ENCODE data around the gene CNBP. TPM values are rescaled to one million over a fixed set of nuclear protein-coding genes. Genes with fewer than 3 reads are reported as not detected.

CNBP gene
- total RNA-seq, 4 donors from 2014 or later, result 169 to 329 (median 258) TPM

DNA sequence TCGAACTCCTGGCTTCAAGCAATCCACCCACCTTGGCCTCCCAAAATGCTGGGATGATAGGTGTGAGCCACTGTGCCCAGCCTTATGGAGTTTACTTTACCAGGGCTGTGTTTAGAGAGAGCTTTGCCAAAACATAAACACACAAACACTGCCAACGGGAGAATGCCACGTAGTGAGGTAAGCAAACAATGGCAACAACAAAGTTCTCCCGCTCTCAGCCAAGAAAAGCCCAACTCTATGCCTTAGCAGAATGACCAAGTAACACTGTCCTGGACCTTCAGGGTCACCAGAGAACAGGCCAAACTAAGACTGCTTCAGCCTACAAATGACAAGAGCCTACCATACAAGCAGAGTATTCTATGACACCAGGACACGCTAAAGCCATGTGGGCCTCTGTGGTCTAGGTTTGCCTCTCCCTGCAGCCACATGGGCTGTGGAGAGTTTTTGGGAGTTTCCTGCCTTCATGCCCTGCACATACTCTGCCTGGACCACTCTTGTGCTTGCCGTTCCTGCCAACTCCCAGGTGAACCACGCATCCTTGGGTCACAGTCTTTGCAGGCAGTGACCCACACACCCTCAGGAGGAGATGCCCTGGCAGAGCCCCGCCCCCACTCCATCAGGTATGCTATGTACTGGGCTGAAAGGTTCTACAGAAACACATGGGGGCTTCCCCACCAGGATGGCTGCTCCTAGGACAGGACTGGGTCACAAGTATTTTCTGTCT, 21.6 kb upstream of the CNBP start:
- Histone ChIP-seq H3K9me3 (no peaks in the 10 kb centered on the region), H3K27me3 (no peaks in the 10 kb centered on the region), H3K4me3 (no peak overlapping the region), H3K27ac (no peak overlapping the region), H3K36me3 (no peaks in the 10 kb centered on the region), H3K4me1 (peaks cover 0 to 10% (median 2%) of the 10 kb centered on the region in 4 donors)
- intact Hi-C loops (cut with DNase I; ENCODE audit: low total_unique reads) (no loop called here), in situ Hi-C loops (cut with MboI; ENCODE audit: low pct_ligation_motif_present in 1 of 4, low pct_unique_long_range_greater_than_20kb in 1 of 4, low sequenced_read_pairs in 3 of 4) (no loop called here)
- no peak for DNase-seq
- TF ChIP-seq EP300 (IDR thresholded peaks at IDR 0.05; ENCODE audit: low read depth) (no peak), POLR2A (IDR thresholded peaks at IDR 0.05) (no peak), POLR2AphosphoS5 (IDR thresholded peaks at IDR 0.05) (no peak)
- TF ChIP-seq, protein P1, sequence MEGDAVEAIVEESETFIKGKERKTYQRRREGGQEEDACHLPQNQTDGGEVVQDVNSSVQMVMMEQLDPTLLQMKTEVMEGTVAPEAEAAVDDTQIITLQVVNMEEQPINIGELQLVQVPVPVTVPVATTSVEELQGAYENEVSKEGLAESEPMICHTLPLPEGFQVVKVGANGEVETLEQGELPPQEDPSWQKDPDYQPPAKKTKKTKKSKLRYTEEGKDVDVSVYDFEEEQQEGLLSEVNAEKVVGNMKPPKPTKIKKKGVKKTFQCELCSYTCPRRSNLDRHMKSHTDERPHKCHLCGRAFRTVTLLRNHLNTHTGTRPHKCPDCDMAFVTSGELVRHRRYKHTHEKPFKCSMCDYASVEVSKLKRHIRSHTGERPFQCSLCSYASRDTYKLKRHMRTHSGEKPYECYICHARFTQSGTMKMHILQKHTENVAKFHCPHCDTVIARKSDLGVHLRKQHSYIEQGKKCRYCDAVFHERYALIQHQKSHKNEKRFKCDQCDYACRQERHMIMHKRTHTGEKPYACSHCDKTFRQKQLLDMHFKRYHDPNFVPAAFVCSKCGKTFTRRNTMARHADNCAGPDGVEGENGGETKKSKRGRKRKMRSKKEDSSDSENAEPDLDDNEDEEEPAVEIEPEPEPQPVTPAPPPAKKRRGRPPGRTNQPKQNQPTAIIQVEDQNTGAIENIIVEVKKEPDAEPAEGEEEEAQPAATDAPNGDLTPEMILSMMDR (IDR thresholded peaks at IDR 0.05), result no peak
- WGBS, 2 donors (ENCODE audit: low coverage in 1 of 2), result 83 to 89% methylated on average over 4 to 8 of the region's 8 CpGs

DNA sequence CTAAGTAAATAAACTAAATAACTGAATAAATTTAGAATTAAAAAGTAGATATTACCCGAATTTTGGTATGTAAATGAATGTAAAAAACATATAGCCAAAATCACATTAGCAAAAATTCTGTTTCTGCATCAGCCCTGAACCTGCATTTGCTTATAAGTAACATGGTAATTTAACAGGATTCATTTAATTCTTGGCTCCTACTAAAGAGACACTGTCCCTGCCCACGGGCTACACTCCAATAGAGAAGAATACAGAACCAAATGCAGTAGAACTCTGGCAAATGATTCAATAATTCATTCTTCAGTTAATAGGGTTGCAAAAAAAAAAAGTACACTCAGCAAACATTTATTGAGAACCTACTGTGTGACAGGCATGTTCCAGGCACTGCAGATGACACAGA, 20.8 kb upstream of the CNBP start:
- Histone ChIP-seq H3K36me3 (no peaks in the 10 kb centered on the region), H3K27ac (no peak overlapping the region), H3K4me3 (no peak overlapping the region), H3K27me3 (no peaks in the 10 kb centered on the region), H3K9me3 (no peaks in the 10 kb centered on the region), H3K4me1 (peaks cover 0 to 10% (median 2%) of the 10 kb centered on the region in 4 donors)
- 86% methylated on average over 2 of the region's 2 CpGs for WGBS, 2 donors (ENCODE audit: low coverage in 1 of 2)
- in situ Hi-C loops (cut with MboI; ENCODE audit: low pct_ligation_motif_present in 1 of 4, low pct_unique_long_range_greater_than_20kb in 1 of 4, low sequenced_read_pairs in 3 of 4), result no loop called here
- intact Hi-C loops (cut with DNase I; ENCODE audit: low total_unique reads), result no loop called here
- TF ChIP-seq POLR2AphosphoS5 (IDR thresholded peaks at IDR 0.05) (no peak), EP300 (IDR thresholded peaks at IDR 0.05; ENCODE audit: low read depth) (no peak), POLR2A (IDR thresholded peaks at IDR 0.05) (no peak)
- TF ChIP-seq, protein P1 (IDR thresholded peaks at IDR 0.05), result no peak
- no peak for DNase-seq

DNA sequence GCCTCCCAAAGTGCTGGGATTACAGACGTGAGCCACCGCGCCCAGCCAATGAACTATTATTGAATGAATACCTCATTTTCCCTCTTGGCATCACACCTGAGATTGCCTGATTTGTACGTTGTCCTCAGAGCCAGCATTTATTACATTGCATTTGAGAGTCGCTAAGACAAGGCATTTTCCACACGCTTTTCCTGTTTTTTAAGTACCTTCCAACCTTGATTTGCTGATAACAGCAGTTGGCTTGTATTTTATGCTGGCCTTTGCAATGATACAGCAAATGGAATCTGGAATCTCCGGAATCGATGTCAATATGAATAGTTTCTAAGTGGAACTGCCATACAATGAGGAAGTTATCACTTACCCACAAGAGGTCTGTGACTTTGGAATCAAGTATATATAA, 15.7 kb upstream of the CNBP start:
- Histone ChIP-seq H3K9me3 (no peaks in the 10 kb centered on the region), H3K4me3 (no peak overlapping the region), H3K27ac (no peak overlapping the region), H3K27me3 (no peaks in the 10 kb centered on the region), H3K4me1 (peaks cover 0 to 27% (median 4%) of the 10 kb centered on the region in 4 donors), H3K36me3 (no peaks in the 10 kb centered on the region)
- DNase-seq, result no peak
- in situ Hi-C loops (cut with MboI; ENCODE audit: low pct_ligation_motif_present in 1 of 4, low pct_unique_long_range_greater_than_20kb in 1 of 4, low sequenced_read_pairs in 3 of 4), result no loop called here
- 85 to 86% methylated on average over 8 of the region's 8 CpGs for WGBS, 2 donors (ENCODE audit: low coverage in 1 of 2)
- intact Hi-C loops (cut with DNase I; ENCODE audit: low total_unique reads), result no loop called here
- TF ChIP-seq POLR2AphosphoS5 (IDR thresholded peaks at IDR 0.05) (no peak), EP300 (IDR thresholded peaks at IDR 0.05; ENCODE audit: low read depth) (no peak), POLR2A (IDR thresholded peaks at IDR 0.05) (no peak)
- TF ChIP-seq, protein P1 (IDR thresholded peaks at IDR 0.05), result no peak

DNA sequence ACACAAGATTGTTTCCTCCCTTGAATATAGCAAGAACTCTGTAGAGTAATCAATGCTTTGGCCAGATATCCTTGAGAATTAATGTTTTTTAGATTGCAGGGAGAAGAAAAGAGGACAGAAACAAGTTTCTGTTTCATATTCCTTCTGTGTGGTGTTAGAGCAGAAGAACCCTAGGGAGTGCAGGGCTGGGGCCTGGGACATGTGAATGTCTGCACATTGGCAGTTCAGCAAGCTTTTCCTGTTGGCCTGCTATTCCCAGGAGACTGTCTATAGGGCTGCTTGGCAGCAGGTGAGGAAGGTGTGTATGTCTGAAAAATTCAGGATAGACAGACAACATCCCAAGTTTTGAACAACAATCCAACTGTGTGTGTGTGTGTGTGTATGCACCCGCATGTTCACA, 13.6 kb upstream of the CNBP start:
- Histone ChIP-seq H3K4me3 (no peak overlapping the region), H3K9me3 (no peaks in the 10 kb centered on the region), H3K4me1 (peaks cover 0 to 27% (median 4%) of the 10 kb centered on the region in 4 donors), H3K36me3 (no peaks in the 10 kb centered on the region), H3K27me3 (no peaks in the 10 kb centered on the region), H3K27ac (peak overlapping the region; percentile 65 to 85 (median 82))
- in situ Hi-C loops (cut with MboI; ENCODE audit: low pct_ligation_motif_present in 1 of 4, low pct_unique_long_range_greater_than_20kb in 1 of 4, low sequenced_read_pairs in 3 of 4), result no loop called here
- WGBS, 2 donors (ENCODE audit: low coverage in 1 of 2), result 80 to 88% methylated on average over 1 of the region's 1 CpG
- intact Hi-C loops (cut with DNase I; ENCODE audit: low total_unique reads), result no loop called here
- TF ChIP-seq POLR2AphosphoS5 (IDR thresholded peaks at IDR 0.05) (no peak), POLR2A (IDR thresholded peaks at IDR 0.05) (no peak), EP300 (IDR thresholded peaks at IDR 0.05; ENCODE audit: low read depth) (no peak)
- TF ChIP-seq, protein P1 (IDR thresholded peaks at IDR 0.05), result no peak
- no peak for DNase-seq

Data from transverse colon (tissue), 4 donors.